ENCODE results near the gene KCNAB1.

DNA sequence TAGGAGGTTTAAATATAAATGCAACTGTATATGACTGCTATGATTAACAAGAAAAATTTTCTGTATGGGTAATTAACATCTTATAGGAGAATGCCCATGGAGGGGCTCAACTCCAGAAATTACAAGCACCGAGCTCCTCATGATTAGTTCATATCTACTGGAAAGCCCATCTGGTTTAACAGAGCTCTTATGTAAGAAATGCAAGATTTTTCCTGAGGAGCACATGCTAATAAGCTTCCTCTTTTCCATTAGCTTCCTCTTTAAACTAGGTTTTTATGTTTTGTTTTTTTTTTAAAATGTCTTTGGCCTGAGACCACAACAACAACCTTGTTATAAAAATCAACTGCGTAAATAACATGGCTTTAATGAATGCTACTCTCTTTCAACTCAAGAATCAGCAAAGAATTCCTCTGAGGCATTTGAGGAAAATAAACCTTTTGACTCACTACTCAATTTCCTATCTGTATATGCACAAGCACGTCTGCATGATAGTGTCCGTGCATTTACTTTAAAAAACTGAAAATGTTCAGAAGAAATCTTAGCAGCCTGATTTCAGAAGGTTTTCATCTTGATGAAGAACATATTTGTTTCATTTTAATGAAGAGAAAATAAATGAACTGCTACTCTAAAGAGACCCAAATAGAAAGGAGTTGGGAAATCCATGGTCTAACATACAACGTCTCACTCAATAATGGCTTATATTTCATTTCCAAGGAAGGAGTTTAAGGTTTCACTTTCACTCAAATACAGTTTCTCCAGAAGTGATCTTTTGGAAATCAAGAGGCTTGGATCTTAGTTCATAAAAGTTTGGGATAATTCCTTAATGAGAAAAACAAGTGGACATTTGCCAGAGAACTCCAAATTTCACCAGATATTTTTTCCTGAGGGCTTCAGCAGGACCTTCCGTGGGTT, 180.8 kb downstream of the KCNAB1 start:
- TF ChIP-seq, protein P1, sequence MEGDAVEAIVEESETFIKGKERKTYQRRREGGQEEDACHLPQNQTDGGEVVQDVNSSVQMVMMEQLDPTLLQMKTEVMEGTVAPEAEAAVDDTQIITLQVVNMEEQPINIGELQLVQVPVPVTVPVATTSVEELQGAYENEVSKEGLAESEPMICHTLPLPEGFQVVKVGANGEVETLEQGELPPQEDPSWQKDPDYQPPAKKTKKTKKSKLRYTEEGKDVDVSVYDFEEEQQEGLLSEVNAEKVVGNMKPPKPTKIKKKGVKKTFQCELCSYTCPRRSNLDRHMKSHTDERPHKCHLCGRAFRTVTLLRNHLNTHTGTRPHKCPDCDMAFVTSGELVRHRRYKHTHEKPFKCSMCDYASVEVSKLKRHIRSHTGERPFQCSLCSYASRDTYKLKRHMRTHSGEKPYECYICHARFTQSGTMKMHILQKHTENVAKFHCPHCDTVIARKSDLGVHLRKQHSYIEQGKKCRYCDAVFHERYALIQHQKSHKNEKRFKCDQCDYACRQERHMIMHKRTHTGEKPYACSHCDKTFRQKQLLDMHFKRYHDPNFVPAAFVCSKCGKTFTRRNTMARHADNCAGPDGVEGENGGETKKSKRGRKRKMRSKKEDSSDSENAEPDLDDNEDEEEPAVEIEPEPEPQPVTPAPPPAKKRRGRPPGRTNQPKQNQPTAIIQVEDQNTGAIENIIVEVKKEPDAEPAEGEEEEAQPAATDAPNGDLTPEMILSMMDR (IDR thresholded peaks at IDR 0.05; ENCODE audit: low read length), result no peak
- TF ChIP-seq EZH2 (IDR thresholded peaks at IDR 0.05; ENCODE audit: borderline replicate concordance, low read length), result no peak
